Heart left ventricle (tissue), 13 donors: ENCODE measurements around the gene BBX.

Experiments
- POLR2A ChIP-seq, 2 donors: fragments of 450-650 bp; IDR thresholded peaks; one replicate each; pipeline ENCODE4 v1.6.1; 2017; ENCODE audit warnings: antibody characterized with exemption in 2 of 2, mild to moderate bottlenecking in 2 of 2, moderate library complexity in 2 of 2
- TF ChIP-seq, protein P1 (sequence below), 12 donors: fragments of 200-600 bp; sonication (generic) in 4 of 12; IDR thresholded peaks; one replicate each; pipeline versions ENCODE4 v1.5.0 to v1.8.0; 2018 to 2022; ENCODE audit warnings: antibody characterized with exemption in 12 of 12, mild to moderate bottlenecking in 5 of 12
- donor health status: ischemic (EF 13 %, LVEDD 7.1; RV severe dilation, severe dysfunction).
- donor health status: DM: no; HTN: yes; CAD: no.
- donor health status: DM: no; HTN: no; CAD: no.
- donor health status: ischemic (EF 25% LVEDD 6.9; RV normal size, moderate dysfunction).
- donor health status: ischemic (EF 25% LVEDD 5.7; RV mildly dilated, moderate dysfunction).
- donor health status: ischemic (EF 35%, LVEDD 5.7; RV mildly dilated, moderate dysfunction).
- donor health status: nonischemic (EF 11% LVEDD 7.7; RV severe dilation, severe dysfunction).
- donor health status: DM: yes; HTN: yes; CAD: no.
- donor health status: PGD.
- donor health status: ischemic (EF 29% LVEDD 5.4; RV normal size, mild dysfunction).
- donor health status: nonischemic (EF 23%, LVEDD 6.1; RV moderate dilation, normal function).

- TF ChIP-seq, protein P1, sequence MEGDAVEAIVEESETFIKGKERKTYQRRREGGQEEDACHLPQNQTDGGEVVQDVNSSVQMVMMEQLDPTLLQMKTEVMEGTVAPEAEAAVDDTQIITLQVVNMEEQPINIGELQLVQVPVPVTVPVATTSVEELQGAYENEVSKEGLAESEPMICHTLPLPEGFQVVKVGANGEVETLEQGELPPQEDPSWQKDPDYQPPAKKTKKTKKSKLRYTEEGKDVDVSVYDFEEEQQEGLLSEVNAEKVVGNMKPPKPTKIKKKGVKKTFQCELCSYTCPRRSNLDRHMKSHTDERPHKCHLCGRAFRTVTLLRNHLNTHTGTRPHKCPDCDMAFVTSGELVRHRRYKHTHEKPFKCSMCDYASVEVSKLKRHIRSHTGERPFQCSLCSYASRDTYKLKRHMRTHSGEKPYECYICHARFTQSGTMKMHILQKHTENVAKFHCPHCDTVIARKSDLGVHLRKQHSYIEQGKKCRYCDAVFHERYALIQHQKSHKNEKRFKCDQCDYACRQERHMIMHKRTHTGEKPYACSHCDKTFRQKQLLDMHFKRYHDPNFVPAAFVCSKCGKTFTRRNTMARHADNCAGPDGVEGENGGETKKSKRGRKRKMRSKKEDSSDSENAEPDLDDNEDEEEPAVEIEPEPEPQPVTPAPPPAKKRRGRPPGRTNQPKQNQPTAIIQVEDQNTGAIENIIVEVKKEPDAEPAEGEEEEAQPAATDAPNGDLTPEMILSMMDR (IDR thresholded peaks at IDR 0.05), result no peak
- no peak for TF ChIP-seq POLR2A (IDR thresholded peaks at IDR 0.05)
Observed at GRCh38 chr3:107858876-107859275, 336.1 kb downstream of the BBX start.
